COLO829 (cell line): ENCODE results near the gene COA7.

ENCODE experiments used
- DNase-seq: peaks from one replicate; pipeline ENCODE4 v3.0.0; 2012; ENCODE audit warnings: low spot score

The COA7 gene

GRCh38 chr1:52635321-52636089, 62.6 kb downstream of the COA7 start:
- DNase-seq, result no peak
